HepG2 (cell line): ENCODE data around the gene FANCE. TPM values are rescaled to one million over a fixed set of nuclear protein-coding genes. Genes with fewer than 3 reads are reported as not detected.

Source experiments
- ATAC-seq: fragments of 200-7000 bp; cut with Tn5 transposase; 3 replicates; pipeline ENCODE4 v1.9.1; 2020; ENCODE audit warnings: mild to moderate bottlenecking, moderate library complexity
- BruUV-seq: library from RNA; stranded (reverse); fragments of 400-500 nt; replicated peaks from 2 replicates; lab custom pipeline; 2021; lab: Mats Ljungman, UMichigan
- CTCF ChIA-PET: fragments of 300-600 bp; formaldehyde crosslinking; extraction: SDS; loops from one replicate; lab custom pipeline; 2021; ENCODE audit warnings: low total read pairs, inconsistent platforms, low intra/inter-chr PET ratio; lab: Yijun Ruan, JAX
- POLR2A ChIA-PET: fragments of 350-600 bp; sonication (Branson Sonifier 250); formaldehyde crosslinking; loops from one replicate; lab custom pipeline; 2020; ENCODE audit warnings: antibody characterized with exemption, inconsistent platforms; lab: Yijun Ruan, JAX
- DNase-seq: peaks from one replicate; pipeline ENCODE4 v3.0.0-alpha.2; 2015; ENCODE audit warnings: low spot score
- FAIRE-seq: peaks from 3 replicates; lab custom pipeline; 2011; peaks lifted over from hg19 to GRCh38; lab: Jason Lieb, UNC
- H2AFZ ChIP-seq: one replicate; pipeline ENCODE4 v1.6.1; 2011; ENCODE audit warnings: low read length, inconsistent platforms
- H3K27ac ChIP-seq: fragments of 300-600 bp; 3 replicates; pipeline ENCODE4 v1.8.0; 2011; ENCODE audit warnings: mixed run types, mild to moderate bottlenecking, mixed read lengths, low read length, inconsistent platforms; ENCODE audit not compliant: insufficient read depth; ENCODE audit errors: extremely low read length
- H3K27me3 ChIP-seq, 2 experiments: fragments of 200-600 bp in 1 of 2; 2 replicates in 1 of 2; 3 replicates in 1 of 2; pipeline versions ENCODE4 v1.6.0 to v1.8.0; 2011; ENCODE audit warnings: low read length in 2 of 2, mild to moderate bottlenecking in 2 of 2, moderate library complexity in 2 of 2, inconsistent platforms in 1 of 2; ENCODE audit not compliant: insufficient read depth in 2 of 2, control insufficient read depth in 1 of 2
- H3K36me3 ChIP-seq, 2 experiments: fragments of 200-600 bp in 1 of 2; replicated peaks in 1 of 2; 2 replicates in 1 of 2; 3 replicates in 1 of 2; pipeline versions ENCODE4 v1.5.1 to v1.8.0; 2011; ENCODE audit warnings: low read length in 2 of 2, inconsistent platforms in 1 of 2; ENCODE audit not compliant: insufficient read depth in 2 of 2, control insufficient read depth in 1 of 2
- H3K4me1 ChIP-seq: 2 replicates; pipeline ENCODE4 v1.5.1; 2012; ENCODE audit warnings: low read length, inconsistent platforms; ENCODE audit not compliant: insufficient read depth
- H3K4me2 ChIP-seq: 2 replicates; pipeline ENCODE4 v1.6.0; 2011; ENCODE audit warnings: low read depth, low read length, inconsistent platforms
- H3K4me3 ChIP-seq, 3 experiments: fragments of 200-600 bp in 1 of 3; sonication (generic), shearing (Covaris generic) in 1 of 3; replicated peaks in 1 of 3; 2 replicates each; pipeline ENCODE4 v1.5.1; 2011 to 2016; ENCODE audit warnings: low read length in 3 of 3, inconsistent platforms in 2 of 3, low read depth in 2 of 3, mild to moderate bottlenecking in 2 of 3, control low read depth in 1 of 3, mixed read lengths in 1 of 3; ENCODE audit not compliant: insufficient read depth in 1 of 3
- H3K79me2 ChIP-seq: one replicate; pipeline ENCODE4 v1.6.1; 2011; ENCODE audit warnings: low read length, inconsistent platforms; ENCODE audit not compliant: insufficient read depth
- H3K9ac ChIP-seq: 2 replicates; pipeline ENCODE4 v1.6.0; 2011; ENCODE audit warnings: mild to moderate bottlenecking, low read depth, low read length, inconsistent platforms; ENCODE audit not compliant: insufficient read depth
- H3K9me3 ChIP-seq: 2 replicates; pipeline ENCODE4 v1.5.1; 2012; ENCODE audit warnings: mild to moderate bottlenecking, low read length
- H4K20me1 ChIP-seq: 2 replicates; pipeline ENCODE4 v1.6.0; 2011; ENCODE audit warnings: inconsistent platforms, mild to moderate bottlenecking, low read length, moderate library complexity; ENCODE audit not compliant: insufficient read depth
- BCL6 ChIP-seq: IDR thresholded peaks from 2 replicates; pipeline ENCODE4 v1.6.1; 2016; ENCODE audit warnings: missing genetic modification reagents, missing compliant biosample characterization
- CENPX ChIP-seq: sonication (generic); formaldehyde crosslinking; IDR thresholded peaks from 2 replicates; pipeline ENCODE4 v1.9.0; 2021; ENCODE audit warnings: mild to moderate bottlenecking, missing genetic modification reagents, moderate library complexity
- IKZF4 ChIP-seq: sonication (generic); formaldehyde crosslinking; IDR thresholded peaks from 2 replicates; pipeline ENCODE4 v1.5.1; 2020; ENCODE audit warnings: borderline replicate concordance, mild to moderate bottlenecking, low read depth, missing genetic modification reagents; ENCODE audit errors: not compliant biosample characterization
- MXD4 ChIP-seq: IDR thresholded peaks from 2 replicates; pipeline ENCODE4 v1.6.1; 2016; ENCODE audit warnings: mild to moderate bottlenecking, missing biosample characterization, missing genetic modification reagents
- MZF1 ChIP-seq: sonication (generic); formaldehyde crosslinking; IDR thresholded peaks from 2 replicates; pipeline ENCODE4 v1.8.1; 2023; ENCODE audit warnings: mild to moderate bottlenecking, missing genetic modification reagents, borderline replicate concordance
- WGBS: methylation state at CpG from one replicate; pipeline ENCODE4 v1.1.6; 2017; ENCODE audit warnings: low lambda C conversion rate; 5-methylcytosine and 5-hydroxymethylcytosine counted together
- in situ Hi-C: cut with HindIII; loops from 2 replicates; pipeline ENCODE4 v1.10.0; 2017; ENCODE audit warnings: low pct_unique_long_range_greater_than_20kb; ENCODE audit not compliant: extremely low pct_ligation_motif_present
- intact Hi-C: fragments of 100-400 bp; cut with micrococcal nuclease; formaldehyde crosslinking; loops from one replicate; pipeline ENCODE4 v1.10.0; 2022; ENCODE audit not compliant: unreplicated experiment
- polyA plus RNA-seq, 8 experiments: library from polyadenylated mRNA; depleted of rRNA in 3 of 8; stranded (reverse) in 7 of 8; unstranded in 1 of 8; fragments of >200 nt; fragmentation: Illumina TruSeq in 4 of 8; extraction: Trizol in 4 of 8; gene quantifications; 2 replicates each; pipeline versions ENCODE4 v1.2.1 to v1.2.3, GENCODE V29; 2011 to 2016; ENCODE audit warnings: low read depth in 4 of 8, missing spikeins in 1 of 8, mixed read lengths in 1 of 8; ENCODE audit not compliant: insufficient read depth in 1 of 8
- total RNA-seq, 5 experiments: library from RNA; depleted of rRNA; stranded (reverse); fragments of >200 nt; fragmentation: Illumina TruSeq; extraction: Trizol; gene quantifications; 2 replicates each; pipeline ENCODE4 v1.2.3, GENCODE V29; 2016; ENCODE audit warnings: low read depth in 1 of 5
- TF ChIP-seq, protein P1 (sequence below): sonication (generic); formaldehyde crosslinking; IDR thresholded peaks from 2 replicates; pipeline ENCODE4 v1.5.0; 2020; ENCODE audit warnings: mild to moderate bottlenecking, missing genetic modification reagents, borderline replicate concordance

Gene FANCE
- total and polyA plus RNA-seq, 2 of the 13 experiments (the other 11 are each of a cell fraction or from before 2014, with no cell fraction given): 7.1 to 11.2 TPM

DNA sequence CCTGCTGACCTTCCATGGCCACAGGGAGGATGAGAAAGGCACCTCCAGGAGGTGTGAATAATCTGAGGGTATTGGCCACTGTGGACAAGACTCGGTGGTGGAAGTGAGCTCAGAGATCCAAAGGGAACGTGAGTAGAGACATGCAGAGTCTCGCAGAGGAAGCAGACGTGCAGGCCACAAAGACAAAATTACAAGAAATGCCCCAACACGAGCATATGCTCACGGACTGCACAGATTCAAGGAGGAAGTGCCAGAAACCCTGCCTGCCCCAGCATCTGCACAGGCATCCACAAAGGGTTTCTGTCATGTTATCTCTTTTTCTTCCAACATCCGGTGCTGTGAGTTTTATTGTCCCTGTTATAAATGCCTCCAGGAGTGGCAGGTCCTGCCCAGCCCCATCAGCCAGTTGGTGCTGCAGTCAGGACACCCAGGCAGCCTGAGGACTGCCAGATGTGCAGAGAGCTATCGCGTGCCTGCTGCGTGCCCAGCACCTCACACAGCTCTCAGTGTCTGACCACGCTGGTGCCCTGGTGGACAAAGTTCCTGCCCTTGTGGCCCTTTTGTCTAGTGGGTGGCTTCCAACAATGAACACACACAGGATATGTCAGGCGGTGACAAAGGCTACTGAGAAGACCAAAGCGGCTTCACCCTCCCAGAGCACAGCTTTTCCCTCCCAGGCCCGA is 34.0 kb upstream of the FANCE start:
- Histone ChIP-seq H3K4me3 (no peak overlapping the region), H3K4me1 (peaks cover 33% of the 10 kb centered on the region), H3K9ac (no peak overlapping the region), H3K36me3 (peaks cover 3 to 19% of the 10 kb centered on the region in 2 experiments; a peak in 4 of 5 replicates), H4K20me1 (peaks cover 3% of the 10 kb centered on the region; the same call in 1 of the 2 replicates), H3K4me2 (no peak overlapping the region), H3K9me3 (no peaks in the 10 kb centered on the region), H2AFZ (no peak overlapping the region), H3K79me2 (no peaks in the 10 kb centered on the region), H3K27ac (no peak overlapping the region), H3K27me3 (no peaks in the 10 kb centered on the region)
- no peak for TF ChIP-seq BCL6 (CRISPR knock-in tag)
- TF ChIP-seq, protein P1, sequence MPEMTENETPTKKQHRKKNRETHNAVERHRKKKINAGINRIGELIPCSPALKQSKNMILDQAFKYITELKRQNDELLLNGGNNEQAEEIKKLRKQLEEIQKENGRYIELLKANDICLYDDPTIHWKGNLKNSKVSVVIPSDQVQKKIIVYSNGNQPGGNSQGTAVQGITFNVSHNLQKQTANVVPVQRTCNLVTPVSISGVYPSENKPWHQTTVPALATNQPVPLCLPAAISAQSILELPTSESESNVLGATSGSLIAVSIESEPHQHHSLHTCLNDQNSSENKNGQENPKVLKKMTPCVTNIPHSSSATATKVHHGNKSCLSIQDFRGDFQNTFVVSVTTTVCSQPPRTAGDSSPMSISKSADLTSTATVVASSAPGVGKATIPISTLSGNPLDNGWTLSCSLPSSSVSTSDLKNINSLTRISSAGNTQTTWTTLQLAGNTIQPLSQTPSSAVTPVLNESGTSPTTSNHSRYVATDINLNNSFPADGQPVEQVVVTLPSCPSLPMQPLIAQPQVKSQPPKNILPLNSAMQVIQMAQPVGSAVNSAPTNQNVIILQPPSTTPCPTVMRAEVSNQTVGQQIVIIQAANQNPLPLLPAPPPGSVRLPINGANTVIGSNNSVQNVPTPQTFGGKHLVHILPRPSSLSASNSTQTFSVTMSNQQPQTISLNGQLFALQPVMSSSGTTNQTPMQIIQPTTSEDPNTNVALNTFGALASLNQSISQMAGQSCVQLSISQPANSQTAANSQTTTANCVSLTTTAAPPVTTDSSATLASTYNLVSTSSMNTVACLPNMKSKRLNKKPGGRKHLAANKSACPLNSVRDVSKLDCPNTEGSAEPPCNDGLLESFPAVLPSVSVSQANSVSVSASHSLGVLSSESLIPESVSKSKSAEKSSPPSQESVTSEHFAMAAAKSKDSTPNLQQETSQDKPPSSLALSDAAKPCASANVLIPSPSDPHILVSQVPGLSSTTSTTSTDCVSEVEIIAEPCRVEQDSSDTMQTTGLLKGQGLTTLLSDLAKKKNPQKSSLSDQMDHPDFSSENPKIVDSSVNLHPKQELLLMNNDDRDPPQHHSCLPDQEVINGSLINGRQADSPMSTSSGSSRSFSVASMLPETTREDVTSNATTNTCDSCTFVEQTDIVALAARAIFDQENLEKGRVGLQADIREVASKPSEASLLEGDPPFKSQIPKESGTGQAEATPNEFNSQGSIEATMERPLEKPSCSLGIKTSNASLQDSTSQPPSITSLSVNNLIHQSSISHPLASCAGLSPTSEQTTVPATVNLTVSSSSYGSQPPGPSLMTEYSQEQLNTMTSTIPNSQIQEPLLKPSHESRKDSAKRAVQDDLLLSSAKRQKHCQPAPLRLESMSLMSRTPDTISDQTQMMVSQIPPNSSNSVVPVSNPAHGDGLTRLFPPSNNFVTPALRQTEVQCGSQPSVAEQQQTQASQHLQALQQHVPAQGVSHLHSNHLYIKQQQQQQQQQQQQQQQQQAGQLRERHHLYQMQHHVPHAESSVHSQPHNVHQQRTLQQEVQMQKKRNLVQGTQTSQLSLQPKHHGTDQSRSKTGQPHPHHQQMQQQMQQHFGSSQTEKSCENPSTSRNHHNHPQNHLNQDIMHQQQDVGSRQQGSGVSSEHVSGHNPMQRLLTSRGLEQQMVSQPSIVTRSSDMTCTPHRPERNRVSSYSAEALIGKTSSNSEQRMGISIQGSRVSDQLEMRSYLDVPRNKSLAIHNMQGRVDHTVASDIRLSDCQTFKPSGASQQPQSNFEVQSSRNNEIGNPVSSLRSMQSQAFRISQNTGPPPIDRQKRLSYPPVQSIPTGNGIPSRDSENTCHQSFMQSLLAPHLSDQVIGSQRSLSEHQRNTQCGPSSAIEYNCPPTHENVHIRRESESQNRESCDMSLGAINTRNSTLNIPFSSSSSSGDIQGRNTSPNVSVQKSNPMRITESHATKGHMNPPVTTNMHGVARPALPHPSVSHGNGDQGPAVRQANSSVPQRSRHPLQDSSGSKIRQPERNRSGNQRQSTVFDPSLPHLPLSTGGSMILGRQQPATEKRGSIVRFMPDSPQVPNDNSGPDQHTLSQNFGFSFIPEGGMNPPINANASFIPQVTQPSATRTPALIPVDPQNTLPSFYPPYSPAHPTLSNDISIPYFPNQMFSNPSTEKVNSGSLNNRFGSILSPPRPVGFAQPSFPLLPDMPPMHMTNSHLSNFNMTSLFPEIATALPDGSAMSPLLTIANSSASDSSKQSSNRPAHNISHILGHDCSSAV: no peak
- TF ChIP-seq MZF1 (CRISPR knock-in tag): no peak
- no peak for TF ChIP-seq CENPX (CRISPR knock-in tag)
- TF ChIP-seq IKZF4 (CRISPR knock-in tag): no peak
- TF ChIP-seq MXD4 (CRISPR knock-in tag): no peak
- in situ Hi-C loops: no loop called here
- POLR2A ChIA-PET: interaction anchor here (0.8 kb wide), 2 partner anchors 31 to 123 kb away, joined by 3 read pairs; no protein-coding TSS in a partner anchor
- intact Hi-C loops: no loop called here
- DNase-seq: no peak
- FAIRE-seq: no peak
- CTCF ChIA-PET: no interaction called here
- BruUV-seq: no TSS peak
- ATAC-seq: no peak
- 93% methylated on average over 13 of the region's 14 CpGs for WGBS
